Left cardiac atrium (tissue), 4 donors: ENCODE data around the gene C19orf44. TPM values are rescaled to one million over a fixed set of nuclear protein-coding genes. Genes with fewer than 3 reads are reported as not detected.
"Not testable (repeated sequence)": the region's sequence is repeated elsewhere in the genome, so short reads cannot be mapped to it uniquely, and the experiment has no call there.

Experiments used
- ATAC-seq, 2 donors: fragments of 200-7000 bp; cut with Tn5 transposase; one replicate each; pipeline ENCODE4 v1.9.1; 2020; ENCODE audit warnings: mild to moderate bottlenecking in 2 of 2, moderate library complexity in 2 of 2
- DNase-seq: peaks from one replicate; pipeline ENCODE4 v3.0.0-alpha.2; 2020
- intact Hi-C, 2 donors: fragments of 100-400 bp; cut with DNase I; formaldehyde crosslinking; loops; one replicate each; pipeline versions ENCODE4 v1.14.1 to v1.15.1; 2022 to 2023
- total RNA-seq, 2 donors: library from RNA; stranded (reverse); fragmentation: NEBNext Ultra II Directional; extraction: Animal tissue kit (Norgen Biotek cat#: 25700); gene quantifications; one replicate each; pipeline ENCODE4 v1.2.1, GENCODE V29; 2021
- donor health status: DM: no; HTN: yes; CAD: no.
- donor health status: DM: no; HTN: yes; CAD: no; lungs with severe emphysema.
- donor health status: DM: yes; HTN: yes; CAD: no.
- donor health status: Dilated cardiomyopathy.

C19orf44 gene
- total RNA-seq, 2 donors from 2014 or later: 2.4 to 3.8 TPM

DNA sequence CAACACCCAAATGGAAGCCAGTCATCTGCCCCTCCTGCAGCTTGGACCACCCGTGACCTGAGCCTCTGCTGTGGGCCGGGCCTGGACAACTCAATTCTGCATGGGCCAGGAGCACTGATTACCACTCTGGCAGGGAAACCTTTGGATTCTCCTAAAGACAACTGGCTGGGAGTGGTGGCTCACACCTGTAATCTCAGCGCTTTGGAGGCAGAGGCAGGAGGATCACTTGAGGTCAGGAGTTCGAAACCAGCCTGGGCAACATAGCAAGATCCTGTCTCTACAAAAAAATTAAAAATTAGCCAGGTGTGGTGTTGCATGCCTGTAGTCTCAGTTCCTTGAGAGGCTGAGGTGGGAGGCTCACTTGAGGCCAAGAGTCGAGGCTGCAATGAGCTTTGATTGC is 31.0 kb upstream of the C19orf44 start:
- DNase-seq: no peak
- no peak for ATAC-seq
- intact Hi-C loops: no loop called here

- intact Hi-C loops, ATAC-seq, DNase-seq: not testable (repeated sequence)
These were observed 29.3 kb upstream of the C19orf44 start for GRCh38 chr19:16466802-16467427.

GRCh38 chr19:16467581-16467980 is 28.6 kb upstream of the C19orf44 start:
- ATAC-seq (no peak), DNase-seq (peak; percentile 48)
- intact Hi-C loops: no loop called here

DNA sequence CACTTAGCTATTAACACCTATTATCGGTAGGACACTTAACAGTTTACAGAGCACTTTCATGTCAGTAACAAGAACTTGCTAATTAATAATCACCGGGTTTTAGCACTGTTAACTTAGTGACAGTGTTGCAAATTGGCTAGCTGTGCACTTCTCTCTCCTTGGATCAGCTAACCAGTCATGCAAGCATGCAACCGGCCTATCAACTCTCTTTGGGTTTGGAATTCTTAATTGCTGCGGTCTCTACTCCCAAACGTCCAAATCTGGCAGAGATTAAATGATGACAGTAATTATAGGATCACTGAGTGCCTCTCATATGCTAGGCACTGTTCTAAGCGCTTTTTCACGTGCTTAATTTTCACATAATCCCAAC is 25.7 kb upstream of the C19orf44 start:
- intact Hi-C loops: no loop called here
- ATAC-seq: no peak
- no peak for DNase-seq

DNA sequence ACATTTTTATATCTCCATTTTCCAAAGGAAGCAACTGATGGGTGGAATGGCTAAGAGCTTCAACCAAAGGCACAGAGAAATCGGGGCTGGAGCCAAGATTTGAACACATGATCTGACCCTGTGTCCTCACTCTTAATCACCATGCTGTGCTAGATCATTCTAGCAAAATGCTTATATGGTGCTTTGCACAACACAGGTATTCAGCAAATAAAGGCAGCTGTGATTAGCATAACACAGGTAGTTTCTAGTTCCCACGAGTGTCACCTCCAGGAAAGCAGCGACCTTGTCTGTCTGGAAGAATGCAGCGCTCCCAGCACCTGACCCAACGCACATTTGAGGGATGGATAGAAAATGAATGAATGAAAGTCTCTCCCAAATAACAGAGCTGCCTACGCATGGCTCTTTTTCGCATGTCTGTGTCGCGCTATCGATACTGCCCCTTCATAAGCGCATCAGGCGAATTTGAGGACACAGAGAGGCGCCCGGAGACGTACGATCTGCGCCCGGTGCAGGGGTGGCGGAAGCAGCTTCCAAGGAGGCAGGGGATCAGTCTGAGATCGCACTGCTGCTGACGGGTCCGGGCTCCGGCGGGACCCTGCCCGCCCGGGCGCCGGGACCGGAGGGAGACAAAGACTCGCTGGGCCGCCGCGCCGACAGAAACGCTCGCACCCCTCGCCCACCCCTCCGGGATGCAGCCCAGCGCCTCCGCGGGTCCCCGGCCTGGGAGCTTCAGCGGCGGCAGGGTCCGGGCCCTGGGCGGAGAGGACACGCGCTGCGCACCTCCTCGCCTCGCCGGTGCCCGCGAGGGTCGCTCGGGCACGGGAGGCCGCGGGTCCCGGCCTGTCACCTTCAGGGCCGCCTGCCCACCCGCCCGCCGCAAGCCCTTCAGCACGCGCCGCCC is 25.0 kb upstream of the C19orf44 start:
- intact Hi-C loops: no loop called here
- no peak for DNase-seq
- peak; percentile 1 to 7 for ATAC-seq

DNA sequence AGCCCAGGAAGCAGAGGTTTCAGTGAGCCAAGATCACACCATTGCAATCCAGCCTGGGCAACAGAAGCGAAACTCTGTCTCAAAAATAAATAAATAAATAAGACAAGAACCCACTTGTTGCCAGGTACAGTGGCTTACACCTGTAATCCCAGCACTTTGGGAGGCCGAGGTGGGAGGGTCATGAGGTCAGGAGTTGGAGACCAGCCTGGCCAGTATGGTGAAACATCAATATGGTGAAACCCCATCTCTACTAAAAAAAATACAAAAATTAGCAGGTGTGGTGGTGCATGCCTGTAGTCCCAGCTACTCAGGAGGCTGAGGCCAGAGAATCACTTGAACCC is 23.7 kb upstream of the C19orf44 start:
- intact Hi-C loops, ATAC-seq: not testable (repeated sequence)
- DNase-seq: peak; percentile 18

GRCh38 chr19:16472992-16473391 is 23.2 kb upstream of the C19orf44 start:
- peak; percentile 1 for DNase-seq
- intact Hi-C loops: no loop called here

GRCh38 chr19:16473875-16474392 is 22.3 kb upstream of the C19orf44 start:
- ATAC-seq: no peak
- peak; percentile 1 for DNase-seq
- intact Hi-C loops: no loop called here

More at GRCh38 chr19:16472992-16473391, 23.2 kb upstream of the C19orf44 start:
- ATAC-seq: no peak

GRCh38 chr19:16476401-16476800 is 19.8 kb upstream of the C19orf44 start:
- intact Hi-C loops: no loop called here
- no peak for ATAC-seq
- no peak for DNase-seq

GRCh38 chr19:16477311-16477710 is 18.9 kb upstream of the C19orf44 start:
- no peak for ATAC-seq
- intact Hi-C loops: no loop called here

GRCh38 chr19:16482745-16483144 is 13.4 kb upstream of the C19orf44 start:
- intact Hi-C loops: no loop called here

More at GRCh38 chr19:16477311-16477710, 18.9 kb upstream of the C19orf44 start:
- DNase-seq: no peak

GRCh38 chr19:16486476-16486875 is 9.7 kb upstream of the C19orf44 start:
- DNase-seq, ATAC-seq, intact Hi-C loops: not testable (repeated sequence)

More at GRCh38 chr19:16482745-16483144, 13.4 kb upstream of the C19orf44 start:
- ATAC-seq (no peak), DNase-seq (no peak)

DNA sequence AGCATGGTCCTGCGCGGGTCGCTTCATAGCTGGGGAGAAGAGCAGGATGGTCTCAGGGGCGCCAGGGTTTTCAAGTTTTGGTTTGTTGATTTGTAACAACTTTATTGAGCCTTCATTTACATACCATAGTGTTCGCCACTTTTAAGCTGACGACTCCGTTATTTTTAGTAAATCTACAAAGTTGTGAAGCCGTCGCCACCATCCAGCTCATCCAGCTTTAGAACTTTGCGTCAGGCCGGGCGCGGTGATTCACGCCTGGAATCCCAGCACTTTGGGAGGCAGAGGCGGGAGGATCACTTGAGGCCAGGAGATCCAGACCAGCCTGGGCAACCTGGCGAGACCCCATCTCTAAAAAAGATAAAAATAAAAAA is 404 bp downstream of the C19orf44 start:
- ATAC-seq: peak; percentile 17 to 31
- DNase-seq: peak; percentile 66
- intact Hi-C loops: no loop called here

DNA sequence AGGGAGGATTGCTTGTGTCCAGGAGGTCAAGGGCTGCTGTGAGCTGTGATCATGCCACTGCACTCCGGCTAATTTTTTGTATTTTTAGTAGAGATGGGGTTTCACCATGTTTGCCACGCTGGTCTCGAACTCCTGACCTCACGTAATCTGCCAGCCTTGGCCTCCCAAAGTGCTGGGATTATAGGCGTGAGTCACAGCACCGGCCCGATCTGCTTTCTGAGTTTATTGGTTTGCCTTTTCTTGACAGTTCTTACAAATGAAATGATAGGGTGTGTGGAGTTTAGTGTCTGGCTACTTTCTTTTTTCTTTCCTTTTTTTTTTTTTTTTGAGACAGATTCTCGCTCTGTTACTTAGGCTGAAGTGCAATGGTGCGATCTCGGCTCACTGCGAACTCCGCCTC is 848 bp downstream of the C19orf44 start:
- intact Hi-C loops: no loop called here
- ATAC-seq (no peak), DNase-seq (peak; percentile 14)

DNA sequence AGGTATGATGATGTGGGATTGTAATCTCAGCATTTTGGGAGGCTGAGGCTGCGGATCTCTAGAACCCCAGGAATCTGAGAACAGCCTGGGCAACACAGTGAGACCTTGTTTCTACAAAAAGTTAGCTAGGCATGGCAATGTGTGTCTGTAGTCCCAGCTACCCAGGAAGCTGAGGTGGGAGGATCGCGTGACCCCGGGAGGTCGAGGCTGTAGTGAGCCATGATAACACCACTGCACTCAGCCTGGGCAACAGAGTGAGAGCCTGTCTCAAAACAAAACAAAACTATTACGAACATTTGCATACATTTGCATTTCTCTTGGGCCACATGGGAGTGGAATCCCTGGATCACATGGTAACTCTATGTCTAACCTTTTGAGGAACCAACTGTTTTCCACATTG is 1.6 kb downstream of the C19orf44 start:
- ATAC-seq (no peak), DNase-seq (no peak)
- intact Hi-C loops: no loop called here

DNA sequence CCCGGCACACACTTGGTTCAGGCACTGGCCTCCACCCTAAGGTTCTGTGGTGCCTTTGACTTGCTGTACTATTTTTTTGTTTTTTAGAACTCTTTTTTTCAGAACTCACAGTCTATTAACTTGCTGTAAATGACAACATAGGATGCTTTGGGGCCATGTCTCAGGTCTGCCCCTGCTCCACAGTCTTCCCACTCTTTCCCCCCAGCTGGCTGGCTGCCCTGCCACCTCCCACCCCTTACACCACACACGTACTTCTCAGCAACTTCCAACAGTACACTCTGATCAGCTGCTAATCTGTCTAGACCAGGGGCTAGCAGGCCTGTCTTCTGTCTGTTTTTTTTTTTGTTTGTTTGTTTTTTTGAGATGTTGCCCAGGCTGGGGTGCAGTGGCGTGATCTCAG is 8.1 kb downstream of the C19orf44 start:
- ATAC-seq (no peak), DNase-seq (no peak)
- intact Hi-C loops: no loop called here

DNA sequence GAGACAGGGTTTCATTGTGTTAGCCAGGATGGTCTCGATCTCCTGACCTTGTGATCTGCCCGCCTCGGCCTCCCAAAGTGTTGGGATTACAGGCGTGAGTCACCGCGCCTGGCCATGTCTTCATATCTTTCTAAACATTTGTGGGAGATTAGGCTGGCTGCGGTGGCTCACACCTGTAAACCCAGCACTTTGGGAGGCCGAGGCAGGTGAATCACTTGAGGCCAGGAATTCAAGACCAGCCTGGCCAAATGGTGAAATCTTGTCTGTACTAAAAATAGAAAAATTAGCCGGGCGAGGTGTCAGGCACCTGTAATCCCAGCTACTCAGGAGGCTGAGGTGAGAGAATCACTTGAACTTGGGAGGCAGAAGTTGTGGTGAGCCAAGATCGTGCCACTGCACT is 10.0 kb downstream of the C19orf44 start:
- intact Hi-C loops, ATAC-seq, DNase-seq: not testable (repeated sequence)

DNA sequence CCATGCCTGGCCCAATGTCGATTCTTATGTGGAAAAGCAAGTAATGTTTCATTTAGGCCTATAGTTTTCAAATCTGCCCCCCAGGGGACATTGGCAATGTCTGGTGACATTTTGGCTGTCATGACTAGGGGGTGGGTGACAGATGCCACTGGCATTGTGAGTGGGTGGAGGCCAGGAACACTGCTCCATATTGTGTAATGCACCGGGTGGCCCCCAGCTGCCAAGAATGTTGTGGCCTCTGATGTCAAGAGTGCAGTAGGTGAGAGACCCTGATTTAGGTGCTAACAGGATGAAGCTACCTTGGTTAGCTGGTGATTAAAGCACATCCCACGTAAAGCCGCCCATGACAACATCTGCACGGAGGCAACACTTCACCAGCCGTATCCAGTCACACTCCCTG is 10.8 kb downstream of the C19orf44 start:
- DNase-seq (no peak), ATAC-seq (no peak)
- intact Hi-C loops: no loop called here

GRCh38 chr19:16508546-16508945 is 12.4 kb downstream of the C19orf44 start:
- no peak for DNase-seq
- ATAC-seq: no peak
- intact Hi-C loops: no loop called here
